Gastrocnemius medialis (tissue), 4 donors: Measurements from ENCODE around the gene SRSF8.

Experiments used
- CTCF ChIP-seq, 5 experiments: fragments of 450-650 bp in 3 of 5; fragments of 200-600 bp in 2 of 5; sonication (generic) in 2 of 5; IDR thresholded peaks in 4 of 5; conservative IDR thresholded peaks in 1 of 5; 1 replicate in 4 of 5; 2 replicates in 1 of 5; pipeline ENCODE4 v1.5.1; 2016 to 2019; ENCODE audit warnings: antibody characterized with exemption in 5 of 5, mild to moderate bottlenecking in 3 of 5, moderate library complexity in 3 of 5
- POLR2A ChIP-seq, 2 donors: fragments of 450-650 bp; IDR thresholded peaks; one replicate each; pipeline ENCODE4 v1.6.1; 2017; ENCODE audit warnings: antibody characterized with exemption in 2 of 2, mild to moderate bottlenecking in 2 of 2, moderate library complexity in 2 of 2

GRCh38 chr11:95100856-95101507 lies 34.3 kb downstream of the SRSF8 start:
- no peak for TF ChIP-seq CTCF (IDR thresholded peaks at IDR 0.05 in 4 of 5, conservative IDR thresholded peaks at IDR 0.05 in 1 of 5)
- TF ChIP-seq POLR2A (IDR thresholded peaks at IDR 0.05), result no peak
